ENCODE measurements around the gene TRPV2. TPM values are rescaled to one million over a fixed set of nuclear protein-coding genes. Genes with fewer than 3 reads are reported as not detected.

Gene TRPV2
- total RNA-seq, 1 donor from 2014 or later = 2.1 TPM

DNA sequence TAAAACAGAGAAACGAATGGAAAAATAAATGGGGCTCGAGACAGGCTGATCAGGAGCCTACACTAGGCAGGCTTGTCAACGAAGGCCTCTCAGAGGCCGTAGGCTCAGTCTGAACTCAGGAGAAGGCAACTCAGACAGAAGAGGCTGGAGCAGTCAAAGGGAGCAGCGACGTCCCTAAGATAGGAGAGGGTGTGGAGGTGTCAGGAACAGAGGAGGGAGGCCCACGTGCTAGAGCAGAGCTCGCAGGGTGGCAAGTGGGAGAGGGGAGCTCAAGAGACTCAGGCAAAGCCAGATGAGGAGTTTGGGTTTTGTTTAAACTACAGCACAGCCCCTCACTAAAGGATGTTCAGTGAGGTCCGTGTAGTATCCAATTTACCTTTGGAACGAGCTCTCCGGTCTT, 43.9 kb downstream of the TRPV2 start:
- TF ChIP-seq, protein P1, sequence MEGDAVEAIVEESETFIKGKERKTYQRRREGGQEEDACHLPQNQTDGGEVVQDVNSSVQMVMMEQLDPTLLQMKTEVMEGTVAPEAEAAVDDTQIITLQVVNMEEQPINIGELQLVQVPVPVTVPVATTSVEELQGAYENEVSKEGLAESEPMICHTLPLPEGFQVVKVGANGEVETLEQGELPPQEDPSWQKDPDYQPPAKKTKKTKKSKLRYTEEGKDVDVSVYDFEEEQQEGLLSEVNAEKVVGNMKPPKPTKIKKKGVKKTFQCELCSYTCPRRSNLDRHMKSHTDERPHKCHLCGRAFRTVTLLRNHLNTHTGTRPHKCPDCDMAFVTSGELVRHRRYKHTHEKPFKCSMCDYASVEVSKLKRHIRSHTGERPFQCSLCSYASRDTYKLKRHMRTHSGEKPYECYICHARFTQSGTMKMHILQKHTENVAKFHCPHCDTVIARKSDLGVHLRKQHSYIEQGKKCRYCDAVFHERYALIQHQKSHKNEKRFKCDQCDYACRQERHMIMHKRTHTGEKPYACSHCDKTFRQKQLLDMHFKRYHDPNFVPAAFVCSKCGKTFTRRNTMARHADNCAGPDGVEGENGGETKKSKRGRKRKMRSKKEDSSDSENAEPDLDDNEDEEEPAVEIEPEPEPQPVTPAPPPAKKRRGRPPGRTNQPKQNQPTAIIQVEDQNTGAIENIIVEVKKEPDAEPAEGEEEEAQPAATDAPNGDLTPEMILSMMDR (IDR thresholded peaks at IDR 0.05; ENCODE audit: unreplicated experiment) = no peak
- H3K27ac Mint-ChIP-seq = no peak overlapping the region
- H3K27me3 Mint-ChIP-seq (ENCODE audit: low read depth) = no peaks in the 10 kb centered on the region
- H3K4me3 Mint-ChIP-seq = no peak overlapping the region
- H3K9me3 Mint-ChIP-seq = no peaks in the 10 kb centered on the region
- DNase-seq (ENCODE audit: low spot score in 2 of 2, unreplicated experiment in 2 of 2) = no peak
- peaks cover 2% of the 10 kb centered on the region for H3K36me3 Mint-ChIP-seq
- peaks cover 10% of the 10 kb centered on the region for H3K4me1 Mint-ChIP-seq

DNA sequence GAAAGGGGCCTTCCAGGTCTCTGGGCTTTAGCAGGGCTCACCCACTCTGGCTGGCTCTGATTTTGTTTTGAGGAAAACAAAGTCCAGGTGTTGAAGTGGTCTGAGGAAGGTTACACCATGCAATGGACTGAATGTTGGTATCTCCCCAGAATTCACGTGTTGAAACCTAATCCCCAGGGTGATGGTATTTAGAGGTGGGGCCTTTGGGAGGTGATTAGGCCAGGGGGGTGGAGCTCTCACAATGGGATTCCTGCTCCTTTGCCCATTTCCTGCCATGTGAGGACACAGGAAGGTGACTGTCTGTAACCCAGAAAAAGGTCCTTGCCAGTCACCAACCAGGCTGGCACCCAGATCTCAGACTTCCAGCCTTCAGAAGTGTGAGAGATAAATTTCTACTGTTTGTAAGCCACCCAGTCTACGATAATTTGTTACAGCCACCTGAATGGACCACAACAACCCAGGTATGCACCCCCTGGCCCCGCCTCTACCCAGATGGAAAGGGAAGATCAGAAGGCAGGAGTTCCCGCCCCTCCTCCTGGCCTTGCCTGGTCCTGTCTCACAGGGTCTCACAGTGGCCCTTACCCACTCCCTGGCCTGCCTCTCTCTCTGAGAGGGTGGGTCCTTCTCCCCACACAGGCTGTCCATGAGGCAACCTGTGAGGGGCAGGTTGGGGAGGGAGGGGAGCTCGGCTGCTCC, 44.6 kb downstream of the TRPV2 start:
- Mint-ChIP-seq H3K9me3 (no peaks in the 10 kb centered on the region), H3K27me3 (ENCODE audit: low read depth) (no peaks in the 10 kb centered on the region), H3K4me1 (peaks cover 10% of the 10 kb centered on the region), H3K4me3 (no peak overlapping the region), H3K36me3 (peaks cover 2% of the 10 kb centered on the region), H3K27ac (no peak overlapping the region)
- DNase-seq (ENCODE audit: low spot score in 2 of 2, unreplicated experiment in 2 of 2) = no peak
- TF ChIP-seq, protein P1 (IDR thresholded peaks at IDR 0.05; ENCODE audit: unreplicated experiment) = no peak

DNA sequence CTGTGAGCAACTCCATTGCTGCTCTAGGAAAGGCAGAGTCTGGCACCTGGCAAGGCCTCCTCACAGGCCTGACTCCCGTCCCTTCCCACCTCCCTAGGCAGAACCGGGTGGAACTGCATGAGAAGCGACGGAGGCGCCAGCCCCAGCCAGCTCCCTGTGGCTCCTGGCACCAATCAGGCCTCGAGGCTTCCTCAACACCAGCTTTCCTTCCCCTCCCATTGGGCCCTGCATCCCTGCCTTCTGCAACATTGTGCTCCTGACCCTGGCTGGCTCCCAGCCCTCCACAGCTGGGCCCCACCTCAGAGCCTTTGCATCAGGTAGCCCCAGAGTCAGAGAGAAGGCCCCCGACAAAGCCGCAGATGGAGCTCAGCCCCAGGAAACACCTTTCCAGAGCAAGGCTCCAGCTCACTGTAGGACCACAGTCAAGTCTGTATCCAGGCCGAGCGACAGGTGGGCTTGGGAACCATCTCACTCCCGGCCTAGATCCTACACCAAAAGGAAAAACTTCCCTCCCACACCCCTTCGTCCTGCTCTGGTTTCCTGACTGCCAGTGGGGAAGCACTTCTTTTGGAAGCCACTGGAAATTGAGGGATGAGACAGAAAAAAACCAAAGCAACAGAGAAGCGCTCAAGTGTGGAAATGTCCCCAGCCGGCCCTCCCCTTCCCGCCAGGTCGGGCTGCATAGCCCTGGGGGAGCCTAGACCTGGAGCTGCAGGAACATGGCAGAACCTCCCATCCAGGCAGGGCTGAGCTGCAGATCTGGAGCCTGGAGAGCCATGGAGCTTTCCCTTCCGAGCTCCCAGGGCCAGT, 45.6 kb downstream of the TRPV2 start:
- Mint-ChIP-seq H3K27ac (no peak overlapping the region), H3K4me3 (no peak overlapping the region)

DNA sequence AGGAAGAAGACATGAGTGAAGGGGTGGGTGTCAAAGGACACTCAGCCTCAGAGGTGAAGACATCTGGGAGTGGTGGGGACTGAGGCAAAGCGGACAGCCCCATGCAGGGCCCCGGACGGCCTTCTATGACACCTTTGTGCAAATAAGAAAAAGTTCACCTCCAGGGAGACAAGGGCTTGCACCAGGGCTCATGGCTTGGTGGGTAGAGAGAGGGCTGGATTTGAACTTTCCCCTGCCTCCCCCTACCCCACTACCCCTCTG, 46.2 kb downstream of the TRPV2 start:
- no peak overlapping the region for H3K27ac Mint-ChIP-seq
- H3K4me3 Mint-ChIP-seq = no peak overlapping the region
- H3K36me3 Mint-ChIP-seq = peaks cover 2% of the 10 kb centered on the region
- TF ChIP-seq, protein P1 (IDR thresholded peaks at IDR 0.05; ENCODE audit: unreplicated experiment) = no peak
- no peaks in the 10 kb centered on the region for H3K9me3 Mint-ChIP-seq
- DNase-seq (ENCODE audit: low spot score in 2 of 2, unreplicated experiment in 2 of 2) = no peak
- H3K4me1 Mint-ChIP-seq = peaks cover 10% of the 10 kb centered on the region
- no peaks in the 10 kb centered on the region for H3K27me3 Mint-ChIP-seq (ENCODE audit: low read depth)

More for the DNA sequence above, 45.6 kb downstream of the TRPV2 start:
- no peak for DNase-seq (ENCODE audit: low spot score in 2 of 2, unreplicated experiment in 2 of 2)
- TF ChIP-seq, protein P1 (IDR thresholded peaks at IDR 0.05; ENCODE audit: unreplicated experiment) = no peak
- Mint-ChIP-seq H3K4me1 (peaks cover 10% of the 10 kb centered on the region), H3K9me3 (no peaks in the 10 kb centered on the region), H3K36me3 (peaks cover 2% of the 10 kb centered on the region), H3K27me3 (ENCODE audit: low read depth) (no peaks in the 10 kb centered on the region)

DNA sequence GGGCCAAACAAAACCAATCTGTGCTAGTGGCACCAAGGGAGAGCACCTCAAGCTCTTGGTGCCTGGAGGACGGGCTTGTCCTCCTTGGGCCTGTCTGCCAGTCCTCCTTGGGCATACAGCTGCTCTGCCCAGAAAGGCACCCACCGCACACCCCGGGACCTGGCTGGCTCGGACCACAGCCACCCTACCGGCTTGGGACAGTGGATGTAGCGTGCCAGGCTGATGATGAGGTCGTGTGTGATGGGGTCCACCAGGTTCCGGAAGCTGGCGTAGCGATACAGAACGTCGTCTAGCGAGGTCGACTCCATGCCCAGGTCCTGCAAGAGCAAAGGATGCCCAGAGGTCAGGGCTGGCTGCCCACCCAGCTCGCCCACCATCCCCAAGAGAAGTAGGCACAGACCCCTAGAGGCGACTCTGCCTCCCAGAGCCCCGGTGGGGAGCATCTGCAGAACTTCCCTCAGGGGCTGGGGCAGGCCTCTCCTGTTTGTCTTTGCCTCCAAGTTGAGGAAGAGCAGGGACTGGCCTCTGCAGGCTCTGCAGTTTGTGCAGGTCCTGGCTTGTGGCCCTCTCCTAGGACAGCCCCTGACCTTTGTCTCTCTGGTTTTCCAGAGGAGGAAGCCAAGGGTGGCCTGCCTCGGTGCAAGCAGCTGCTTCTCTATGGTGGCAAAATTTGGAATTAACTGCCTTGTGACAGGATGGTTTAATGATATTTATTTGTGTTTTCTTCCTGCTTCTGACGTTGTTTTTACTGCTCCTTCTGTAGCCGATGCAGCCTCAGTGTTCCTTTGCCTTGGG, 46.9 kb downstream of the TRPV2 start:
- H3K4me1 Mint-ChIP-seq = peaks cover 10% of the 10 kb centered on the region
- no peak for DNase-seq (ENCODE audit: low spot score in 2 of 2, unreplicated experiment in 2 of 2)
- TF ChIP-seq, protein P1 (IDR thresholded peaks at IDR 0.05; ENCODE audit: unreplicated experiment) = no peak
- peaks cover 2% of the 10 kb centered on the region for H3K36me3 Mint-ChIP-seq
- no peaks in the 10 kb centered on the region for H3K9me3 Mint-ChIP-seq
- H3K27me3 Mint-ChIP-seq (ENCODE audit: low read depth) = no peaks in the 10 kb centered on the region
- peak overlapping the region; percentile 56 for H3K27ac Mint-ChIP-seq
- H3K4me3 Mint-ChIP-seq = no peak overlapping the region
